Keratinocyte (primary cell): ENCODE results near the gene FMO4. TPM values are rescaled to one million over a fixed set of nuclear protein-coding genes. Genes with fewer than 3 reads are reported as not detected.

Experiments
- DNase-seq: peaks from one replicate; pipeline ENCODE4 v3.0.0-alpha.2; 2011; ENCODE audit warnings: low read depth, missing footprints, low spot score
- FAIRE-seq: peaks from 2 replicates; lab custom pipeline; 2011; peaks lifted over from hg19 to GRCh38; lab: Jason Lieb, UNC
- H2AFZ ChIP-seq: 2 replicates; pipeline ENCODE4 v1.6.0; 2012; ENCODE audit warnings: low read length, control low read depth, inconsistent platforms; ENCODE audit not compliant: control insufficient read depth
- H3K27ac ChIP-seq: 2 replicates; pipeline ENCODE4 v1.5.1; 2011; ENCODE audit warnings: low read length; ENCODE audit not compliant: control insufficient read depth, insufficient read depth
- H3K27me3 ChIP-seq: 3 replicates; pipeline ENCODE4 v1.6.0; 2011; ENCODE audit warnings: low read length; ENCODE audit not compliant: control insufficient read depth, insufficient read depth; ENCODE audit errors: extremely low read depth
- H3K36me3 ChIP-seq, 2 experiments: 2 replicates in 1 of 2; 3 replicates in 1 of 2; pipeline ENCODE4 v1.5.1; 2011; ENCODE audit warnings: low read length in 2 of 2, mild to moderate bottlenecking in 1 of 2; ENCODE audit not compliant: control insufficient read depth in 2 of 2, insufficient read depth in 2 of 2; ENCODE audit errors: extremely low read depth in 1 of 2
- H3K4me1 ChIP-seq: 3 replicates; pipeline ENCODE4 v1.5.1; 2011; ENCODE audit warnings: low read length; ENCODE audit not compliant: control insufficient read depth, insufficient read depth; ENCODE audit errors: extremely low read depth
- H3K4me2 ChIP-seq: 3 replicates; pipeline ENCODE4 v1.6.0; 2011; ENCODE audit warnings: low read depth, low read length; ENCODE audit not compliant: control insufficient read depth, insufficient read depth; ENCODE audit errors: extremely low read depth
- H3K4me3 ChIP-seq, 3 experiments: fragments of 200-600 bp in 1 of 3; sonication (generic) in 1 of 3; 2 replicates in 2 of 3; 3 replicates in 1 of 3; pipeline ENCODE4 v1.5.1; 2011 to 2016; ENCODE audit warnings: low read length in 3 of 3, mild to moderate bottlenecking in 3 of 3, control low read depth in 2 of 3, inconsistent platforms in 1 of 3, low read depth in 1 of 3, mixed read lengths in 1 of 3, mixed run types in 1 of 3, moderate library complexity in 1 of 3; ENCODE audit not compliant: control insufficient read depth in 2 of 3, insufficient read depth in 2 of 3; ENCODE audit errors: extremely low read depth in 1 of 3
- H3K79me2 ChIP-seq: 2 replicates; pipeline ENCODE4 v1.6.0; 2012; ENCODE audit warnings: low read length; ENCODE audit not compliant: control insufficient read depth, insufficient read depth
- H3K9ac ChIP-seq: 3 replicates; pipeline ENCODE4 v1.6.0; 2011; ENCODE audit warnings: low read length; ENCODE audit not compliant: control insufficient read depth, insufficient read depth; ENCODE audit errors: extremely low read depth
- H3K9me1 ChIP-seq: 3 replicates; pipeline ENCODE4 v1.6.0; 2011; ENCODE audit warnings: low read length; ENCODE audit not compliant: control insufficient read depth, insufficient read depth; ENCODE audit errors: extremely low read depth
- H3K9me3 ChIP-seq: 2 replicates; pipeline ENCODE4 v1.5.1; 2012; ENCODE audit warnings: low read depth, low read length; ENCODE audit not compliant: control insufficient read depth
- H4K20me1 ChIP-seq: 3 replicates; pipeline ENCODE4 v1.6.0; 2011; ENCODE audit warnings: low read length; ENCODE audit not compliant: control insufficient read depth, insufficient read depth; ENCODE audit errors: extremely low read depth
- CTCF ChIP-seq, 3 experiments: IDR thresholded peaks in 1 of 3; conservative IDR thresholded peaks in 1 of 3; optimal IDR thresholded peaks in 1 of 3; 2 replicates in 2 of 3; 3 replicates in 1 of 3; pipeline versions ENCODE3 to v1.5.1; 2011; ENCODE audit warnings: low read length in 3 of 3, mild to moderate bottlenecking in 3 of 3, moderate library complexity in 2 of 3, control low read depth in 1 of 3, inconsistent platforms in 1 of 3; ENCODE audit not compliant: insufficient read depth in 2 of 3; ENCODE audit errors: extremely low read depth in 1 of 3
- EZH2 ChIP-seq: IDR thresholded peaks from one replicate; pipeline ENCODE4 v1.6.1; 2012; ENCODE audit warnings: inconsistent platforms, mild to moderate bottlenecking, low read length, moderate library complexity
- dilution Hi-C: fragments of 300-500 bp; cut with MboI; formaldehyde crosslinking; loops from one replicate; pipeline ENCODE4 v1.7.0; 2020; ENCODE audit warnings: low sequenced_read_pairs; ENCODE audit not compliant: extremely low pct_ligation_motif_present
- polyA plus RNA-seq, 5 experiments: library from polyadenylated mRNA; depleted of rRNA in 3 of 5; stranded (reverse) in 3 of 5; stranded (forward) in 1 of 5; unstranded in 1 of 5; fragments of >200 nt; gene quantifications; 1 replicate in 1 of 5; 2 replicates in 3 of 5; 3 replicates in 1 of 5; pipeline versions ENCODE4 v1.2.1 to v1.2.3, GENCODE V29; 2011 to 2012; ENCODE audit warnings: missing spikeins in 2 of 5, low read depth in 1 of 5, low replicate concordance in 1 of 5

The FMO4 gene
- polyA plus RNA-seq, 1 donor (not counting 4 experiments of a cell fraction or from before 2014, with no cell fraction given), result 4.7 TPM

- no peaks in the 10 kb centered on the region for H3K27me3 ChIP-seq
- DNase-seq (no peak), FAIRE-seq (no peak)
- no peak overlapping the region for H3K27ac ChIP-seq
- H4K20me1 ChIP-seq, result no peaks in the 10 kb centered on the region
- dilution Hi-C loops, result no loop called here
- no peak overlapping the region for H2AFZ ChIP-seq
- no peaks in the 10 kb centered on the region for H3K9me3 ChIP-seq
- H3K36me3 ChIP-seq, result no peaks in the 10 kb centered on the region
- TF ChIP-seq CTCF (optimal IDR thresholded peaks at IDR 0.05 in 1 of 3, IDR thresholded peaks at IDR 0.05 in 1 of 3, conservative IDR thresholded peaks at IDR 0.05 in 1 of 3; ENCODE audit: extremely low read depth in 1 of 3, insufficient read depth in 2 of 3, low read length in 3 of 3), result no peak
- TF ChIP-seq EZH2, result no peak
- no peak overlapping the region for H3K9ac ChIP-seq
- H3K9me1 ChIP-seq, result no peaks in the 10 kb centered on the region
- peaks cover 8% of the 10 kb centered on the region for H3K4me1 ChIP-seq
- no peak overlapping the region for H3K4me3 ChIP-seq
- H3K4me2 ChIP-seq, result no peak overlapping the region
- no peaks in the 10 kb centered on the region for H3K79me2 ChIP-seq
Measured at GRCh38 chr1:171311771-171312558, 2.0 kb upstream of the FMO4 start.

DNA sequence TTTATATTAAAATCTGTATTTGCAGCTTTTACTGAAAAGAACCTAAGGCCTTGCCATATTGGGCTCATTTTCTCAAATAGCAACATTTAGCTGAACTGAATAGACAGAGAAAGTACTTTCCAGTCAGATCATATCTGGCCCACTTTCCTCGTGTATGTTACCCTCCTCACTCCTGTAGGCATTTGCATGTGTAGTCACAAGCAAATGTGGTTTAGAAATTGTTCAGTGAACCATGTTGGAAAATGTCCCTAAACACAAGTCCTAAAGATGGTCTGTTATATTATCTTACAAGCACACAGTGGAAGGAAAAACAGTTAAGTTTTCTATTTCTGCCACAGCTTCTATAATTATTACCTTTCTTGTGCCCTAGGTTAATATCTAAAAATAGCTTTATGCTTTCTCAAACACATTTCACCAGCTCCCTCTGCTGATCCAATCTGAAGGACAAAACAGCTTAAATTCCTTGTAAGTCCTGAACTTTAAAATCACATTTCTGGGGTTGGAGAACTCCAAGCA, 606 bp upstream of the FMO4 start:
- peaks cover 8% of the 10 kb centered on the region for H3K4me1 ChIP-seq
- H2AFZ ChIP-seq, result peak overlapping the region; percentile 22
- H4K20me1 ChIP-seq, result no peaks in the 10 kb centered on the region
- H3K9me3 ChIP-seq, result no peaks in the 10 kb centered on the region
- no peak for FAIRE-seq
- H3K9me1 ChIP-seq, result no peaks in the 10 kb centered on the region
- peak overlapping the region; percentile 30 for H3K9ac ChIP-seq
- no peak for TF ChIP-seq EZH2
- TF ChIP-seq CTCF (optimal IDR thresholded peaks at IDR 0.05 in 1 of 3, IDR thresholded peaks at IDR 0.05 in 1 of 3, conservative IDR thresholded peaks at IDR 0.05 in 1 of 3; ENCODE audit: extremely low read depth in 1 of 3, insufficient read depth in 2 of 3, low read length in 3 of 3), result no peak
- peak overlapping the region; percentile 29 for H3K27ac ChIP-seq
- no peaks in the 10 kb centered on the region for H3K36me3 ChIP-seq
- DNase-seq, result no peak
- H3K27me3 ChIP-seq, result no peaks in the 10 kb centered on the region
- peak overlapping the region; percentile 72 for H3K4me2 ChIP-seq
- peak overlapping the region in 1 of 3 experiments; percentile 7 for H3K4me3 ChIP-seq
- no peaks in the 10 kb centered on the region for H3K79me2 ChIP-seq
- dilution Hi-C loops, result no loop called here
